ENCODE results near the gene CIC.

The CIC gene

GRCh38 chr19:42303876-42304275 lies 34.8 kb downstream of the CIC start:
- in situ Hi-C loops (cut with HindIII; ENCODE audit: low sequenced_read_pairs), result no loop called here

- in situ Hi-C loops (cut with HindIII; ENCODE audit: low sequenced_read_pairs), result no loop called here
Observed at GRCh38 chr19:42306646-42307045, 37.6 kb downstream of the CIC start.

- in situ Hi-C loops (cut with HindIII; ENCODE audit: low sequenced_read_pairs), result no loop called here
Observed at GRCh38 chr19:42309686-42310085, 40.6 kb downstream of the CIC start.

- in situ Hi-C loops (cut with HindIII; ENCODE audit: low sequenced_read_pairs), result no loop called here
Observed at GRCh38 chr19:42311657-42312056, 42.6 kb downstream of the CIC start.

- in situ Hi-C loops (cut with HindIII; ENCODE audit: low sequenced_read_pairs), result no loop called here
Observed at GRCh38 chr19:42312370-42312769, 43.3 kb downstream of the CIC start.

- in situ Hi-C loops (cut with HindIII; ENCODE audit: low sequenced_read_pairs), result no loop called here
Observed at GRCh38 chr19:42313096-42313839, 44.2 kb downstream of the CIC start, which contains the start of gene TMEM145. TSS of gene TMEM145 (plus strand) at chr19:42313309. CDS start at chr19:42313377, 68 bp downstream.

- in situ Hi-C loops (cut with HindIII; ENCODE audit: low sequenced_read_pairs), result no loop called here
Observed at GRCh38 chr19:42313840-42314755, 45.0 kb downstream of the CIC start.

GRCh38 chr19:42315024-42315423 lies 46.0 kb downstream of the CIC start:
- in situ Hi-C loops (cut with HindIII; ENCODE audit: low sequenced_read_pairs), result no loop called here

GRCh38 chr19:42316223-42317211 lies 47.5 kb downstream of the CIC start:
- in situ Hi-C loops (cut with HindIII; ENCODE audit: low sequenced_read_pairs), result no loop called here

GRCh38 chr19:42317535-42317934 lies 48.5 kb downstream of the CIC start:
- in situ Hi-C loops (cut with HindIII; ENCODE audit: low sequenced_read_pairs), result no loop called here

- in situ Hi-C loops (cut with HindIII; ENCODE audit: low sequenced_read_pairs), result no loop called here
Observed at GRCh38 chr19:42322305-42322704, 53.3 kb downstream of the CIC start.

GRCh38 chr19:42323473-42323851 lies 54.4 kb downstream of the CIC start:
- in situ Hi-C loops (cut with HindIII; ENCODE audit: low sequenced_read_pairs), result no loop called here

- in situ Hi-C loops (cut with HindIII; ENCODE audit: low sequenced_read_pairs), result no loop called here
Observed at GRCh38 chr19:42323852-42324654, 55.0 kb downstream of the CIC start.

- in situ Hi-C loops (cut with HindIII; ENCODE audit: low sequenced_read_pairs), result no loop called here
Observed at GRCh38 chr19:42324655-42325307, 55.7 kb downstream of the CIC start.

- in situ Hi-C loops (cut with HindIII; ENCODE audit: low sequenced_read_pairs), result no loop called here
Observed at GRCh38 chr19:42325308-42325895, 56.4 kb downstream of the CIC start, which contains the start of gene MEGF8. TSS of gene MEGF8 (plus strand) at chr19:42325635. CDS start at chr19:42326244, 609 bp downstream.

- in situ Hi-C loops (cut with HindIII; ENCODE audit: low sequenced_read_pairs), result no loop called here
Observed at GRCh38 chr19:42325896-42326771, 57.1 kb downstream of the CIC start.

GRCh38 chr19:42326969-42327368 lies 57.9 kb downstream of the CIC start:
- in situ Hi-C loops (cut with HindIII; ENCODE audit: low sequenced_read_pairs), result no loop called here

GRCh38 chr19:42327381-42327780 lies 58.3 kb downstream of the CIC start:
- in situ Hi-C loops (cut with HindIII; ENCODE audit: low sequenced_read_pairs), result no loop called here

Measured in DLD1 (cell line).